ENCODE data around the gene VPS54.

GRCh38 chr2:63850649-63851048 is 168.6 kb downstream of the VPS54 start:
- no peak for TF ChIP-seq JUND (IDR thresholded peaks at IDR 0.05)
- no peak for TF ChIP-seq POLR2AphosphoS5 (IDR thresholded peaks at IDR 0.05; ENCODE audit: low read depth, low read length)
- TF ChIP-seq CTCF (IDR thresholded peaks at IDR 0.05), result no peak
- TF ChIP-seq RXRA (IDR thresholded peaks at IDR 0.05; ENCODE audit: borderline replicate concordance, low read depth), result no peak
- TF ChIP-seq GATA2 (CRISPR knock-in tag; IDR thresholded peaks at IDR 0.05), result no peak
- TF ChIP-seq RFX5 (IDR thresholded peaks at IDR 0.05; ENCODE audit: low read length), result no peak
- no peak for TF ChIP-seq USF2 (IDR thresholded peaks at IDR 0.05; ENCODE audit: borderline replicate concordance, low read depth, low read length)
- TF ChIP-seq RCOR1 (IDR thresholded peaks at IDR 0.05; ENCODE audit: low read length), result no peak
- TF ChIP-seq EZH2phosphoT487 (IDR thresholded peaks at IDR 0.05; ENCODE audit: borderline replicate concordance, low read depth), result no peak
- no peak for TF ChIP-seq TAF1 (IDR thresholded peaks at IDR 0.05; ENCODE audit: borderline replicate concordance, low read depth, low read length)
- no peak for TF ChIP-seq SIN3A (IDR thresholded peaks at IDR 0.05; ENCODE audit: borderline replicate concordance, low read depth, low read length)
- TF ChIP-seq TEAD4 (IDR thresholded peaks at IDR 0.05; ENCODE audit: borderline replicate concordance, insufficient read depth), result no peak
